GM19372 (cell line): ENCODE results near the gene PSMA5.

Experiments used
- ATAC-seq: cut with Tn5 transposase; IDR thresholded peaks from one replicate; pipeline ENCODE4 v1.9.1; 2021; ENCODE audit warnings: mild to moderate bottlenecking, low read depth, moderate library complexity; ENCODE audit not compliant: unreplicated experiment

PSMA5 gene

GRCh38 chr1:109371341-109371739, 54.9 kb downstream of the PSMA5 start:
- ATAC-seq = no peak

GRCh38 chr1:109370712-109371340, 55.4 kb downstream of the PSMA5 start:
- no peak for ATAC-seq

GRCh38 chr1:109369167-109369746, 57.0 kb downstream of the PSMA5 start:
- no peak for ATAC-seq

GRCh38 chr1:109368464-109368863, 57.8 kb downstream of the PSMA5 start:
- ATAC-seq = no peak

DNA sequence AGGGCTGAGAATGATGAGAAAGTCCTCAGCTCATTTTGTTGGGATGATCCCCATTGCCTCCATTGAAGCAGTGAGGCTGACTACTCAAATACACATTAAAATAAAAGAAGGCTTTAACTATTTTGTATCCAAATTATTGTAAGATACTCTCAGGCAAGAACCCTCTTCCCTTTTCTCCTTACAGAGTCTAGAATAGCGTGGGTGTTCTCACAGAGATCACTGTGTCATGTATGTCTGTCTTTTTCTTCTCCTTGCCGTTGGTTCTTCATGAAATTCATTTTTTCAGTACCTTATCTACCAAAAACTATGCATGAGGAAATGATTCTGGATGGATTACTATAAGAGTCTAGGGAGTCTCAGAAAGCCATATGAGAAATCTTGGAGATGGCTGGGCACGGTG, 58.6 kb downstream of the PSMA5 start:
- no peak for ATAC-seq

DNA sequence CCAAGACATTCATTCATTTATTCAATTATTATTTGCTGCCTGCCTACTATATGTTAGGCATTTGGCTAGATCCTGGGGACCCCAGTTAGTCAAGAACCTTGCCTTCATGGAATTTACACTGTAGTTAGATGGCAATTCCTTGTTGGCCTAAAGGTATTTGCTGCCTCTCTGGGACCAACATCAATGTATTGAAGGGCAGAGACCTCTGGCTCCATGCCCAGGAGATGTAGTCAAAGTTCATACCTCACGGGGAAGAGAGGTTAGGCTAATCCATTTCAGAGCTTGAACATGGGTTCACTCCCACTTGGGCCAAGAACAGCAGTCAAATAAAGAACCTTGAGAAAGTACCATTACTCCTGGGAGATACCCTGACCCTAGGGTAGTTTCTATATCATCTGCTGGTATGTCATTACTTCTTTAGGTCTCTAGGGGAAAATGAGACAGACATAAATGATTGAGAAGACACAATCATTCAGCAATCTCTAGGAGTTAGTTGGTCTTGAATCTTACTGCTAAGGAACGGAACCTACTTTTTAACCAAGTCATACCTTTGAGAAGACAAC, 60.5 kb downstream of the PSMA5 start:
- no peak for ATAC-seq

- ATAC-seq = no peak
Measured at GRCh38 chr1:109361649-109362048, 64.6 kb downstream of the PSMA5 start.

DNA sequence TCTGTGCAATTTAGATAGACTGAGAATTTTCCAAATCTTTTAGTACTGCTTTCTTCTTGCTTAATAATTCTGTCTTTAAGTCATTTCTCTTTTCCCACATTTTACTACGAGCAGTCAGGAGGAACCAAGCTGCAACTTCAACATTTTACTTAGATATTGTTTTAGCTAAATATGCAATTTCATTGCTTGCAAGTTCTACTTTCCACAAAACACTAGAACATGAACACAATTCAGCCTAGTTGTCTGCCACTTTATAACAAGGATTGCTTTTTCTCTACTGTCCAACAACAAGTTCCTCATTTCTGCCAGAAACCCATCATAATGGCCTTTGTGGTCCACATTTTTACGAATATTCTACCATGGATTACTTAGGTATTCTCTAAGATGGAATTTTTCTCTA, 65.2 kb downstream of the PSMA5 start:
- ATAC-seq = no peak

DNA sequence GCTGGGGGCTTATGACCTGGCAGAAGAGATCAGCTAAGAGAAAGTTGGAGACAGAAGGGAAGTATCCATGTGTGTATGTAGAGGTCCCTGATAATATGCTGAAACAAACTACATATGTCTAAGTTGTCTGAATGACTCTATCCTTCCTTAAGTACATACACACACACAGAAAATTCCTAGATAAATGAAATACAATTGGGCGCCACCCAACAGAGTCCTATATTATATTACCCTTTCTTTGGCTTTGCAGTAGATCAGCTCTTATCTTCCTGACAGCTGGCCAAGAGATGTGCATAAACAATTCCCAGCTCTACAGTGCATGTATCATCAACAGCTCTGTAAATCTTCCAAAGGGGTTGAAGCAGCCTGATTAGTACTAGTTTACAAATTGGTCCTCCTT, 68.6 kb downstream of the PSMA5 start:
- no peak for ATAC-seq

GRCh38 chr1:109356915-109357314, 69.3 kb downstream of the PSMA5 start:
- no peak for ATAC-seq

DNA sequence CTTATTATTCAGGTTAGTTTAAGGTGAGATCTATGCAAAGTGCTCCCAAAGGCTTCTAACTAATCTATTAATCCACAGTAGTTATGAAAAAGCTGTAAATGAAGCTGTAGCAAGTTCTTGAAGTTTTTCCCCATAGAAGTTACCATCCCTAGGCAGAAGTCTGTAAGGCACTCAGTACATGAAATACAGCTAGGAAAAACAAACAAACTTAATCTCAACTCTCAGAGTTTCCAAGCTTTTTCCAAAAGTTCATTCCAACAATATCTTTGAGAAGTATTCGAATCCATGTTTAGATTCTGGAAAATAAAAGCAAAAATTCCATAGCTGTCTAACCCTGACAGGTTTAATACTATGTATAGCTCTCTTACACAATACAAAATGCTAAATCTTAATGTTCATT, 69.7 kb downstream of the PSMA5 start:
- no peak for ATAC-seq

DNA sequence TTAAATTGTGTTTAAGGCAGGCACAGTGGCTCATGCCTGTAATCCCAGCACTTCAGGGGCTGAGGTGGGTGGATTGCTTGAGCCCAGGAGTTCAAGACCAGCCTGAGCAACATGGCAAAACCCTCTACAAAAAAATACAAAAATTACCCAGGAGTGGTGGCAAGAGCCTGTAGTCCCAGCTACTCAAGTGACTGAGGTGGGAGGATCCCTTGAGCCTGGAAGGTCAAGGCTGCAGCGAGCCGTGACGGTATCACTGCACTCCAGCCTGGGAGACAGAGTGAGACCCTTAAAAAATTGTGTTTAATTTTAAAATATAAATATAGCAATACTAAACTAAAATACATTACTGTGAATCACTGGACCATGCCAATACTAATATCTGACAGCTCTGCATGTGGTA, 71.3 kb downstream of the PSMA5 start:
- no peak for ATAC-seq

DNA sequence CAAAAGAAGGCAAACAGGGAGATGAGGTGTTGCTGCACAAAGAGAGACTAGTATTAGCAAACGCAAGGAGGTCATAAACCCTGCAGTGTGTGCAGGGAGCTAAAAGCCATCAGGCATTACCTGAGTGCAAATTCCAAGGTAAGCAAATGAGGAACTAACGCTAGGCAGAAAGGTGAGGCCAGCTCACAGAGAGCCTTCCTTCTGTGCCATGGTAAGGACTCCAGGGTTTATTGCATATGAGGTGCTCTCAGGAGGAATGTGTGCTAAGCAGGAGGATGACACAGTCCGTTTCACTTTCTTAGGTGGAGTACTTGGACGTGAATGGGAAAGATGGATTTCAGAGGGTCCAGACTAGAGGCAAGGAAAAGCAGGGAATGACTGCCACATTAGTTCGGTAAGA, 74.8 kb downstream of the PSMA5 start:
- no peak for ATAC-seq

- ATAC-seq = no peak
Measured at GRCh38 chr1:109350655-109351054, 75.6 kb downstream of the PSMA5 start.

DNA sequence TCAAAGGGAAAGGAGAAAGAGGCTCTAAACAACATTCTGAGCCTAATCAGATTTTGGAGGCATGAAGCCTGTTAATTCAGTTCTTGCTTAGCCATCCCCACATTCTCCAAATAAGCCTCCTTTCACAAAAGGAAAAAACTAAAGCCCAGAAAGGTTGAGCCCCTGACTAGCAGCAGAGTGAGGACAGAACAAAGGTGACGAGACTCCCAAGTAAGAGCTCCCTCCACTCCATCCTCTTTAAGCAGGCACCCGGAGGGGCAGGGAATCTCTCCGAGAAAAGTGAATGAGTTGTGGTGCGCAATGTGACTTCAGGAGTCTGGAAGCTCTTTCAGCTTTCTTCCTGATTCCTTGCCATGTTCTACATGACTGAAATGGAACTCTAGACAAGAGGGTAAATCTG, 76.1 kb downstream of the PSMA5 start:
- ATAC-seq = no peak
